Medulla oblongata (tissue), 1 donor: Measurements from ENCODE around the gene OGFOD3.
"Not testable (repeated sequence)": the region's sequence is repeated elsewhere in the genome, so short reads cannot be mapped to it uniquely, and the experiment has no call there.

Source experiments
- DNase-seq: peaks from one replicate; pipeline ENCODE4 v3.0.0-alpha.2; 2015; ENCODE audit errors: extremely low spot score

The OGFOD3 gene, protein sequence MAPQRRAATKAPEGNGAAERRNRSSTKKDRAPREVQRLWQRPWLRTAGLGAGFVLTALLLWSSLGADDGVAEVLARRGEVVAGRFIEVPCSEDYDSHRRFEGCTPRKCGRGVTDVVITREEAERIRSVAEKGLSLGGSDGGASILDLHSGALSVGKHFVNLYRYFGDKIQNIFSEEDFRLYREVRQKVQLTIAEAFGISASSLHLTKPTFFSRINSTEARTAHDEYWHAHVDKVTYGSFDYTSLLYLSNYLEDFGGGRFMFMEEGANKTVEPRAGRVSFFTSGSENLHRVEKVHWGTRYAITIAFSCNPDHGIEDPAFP

DNA sequence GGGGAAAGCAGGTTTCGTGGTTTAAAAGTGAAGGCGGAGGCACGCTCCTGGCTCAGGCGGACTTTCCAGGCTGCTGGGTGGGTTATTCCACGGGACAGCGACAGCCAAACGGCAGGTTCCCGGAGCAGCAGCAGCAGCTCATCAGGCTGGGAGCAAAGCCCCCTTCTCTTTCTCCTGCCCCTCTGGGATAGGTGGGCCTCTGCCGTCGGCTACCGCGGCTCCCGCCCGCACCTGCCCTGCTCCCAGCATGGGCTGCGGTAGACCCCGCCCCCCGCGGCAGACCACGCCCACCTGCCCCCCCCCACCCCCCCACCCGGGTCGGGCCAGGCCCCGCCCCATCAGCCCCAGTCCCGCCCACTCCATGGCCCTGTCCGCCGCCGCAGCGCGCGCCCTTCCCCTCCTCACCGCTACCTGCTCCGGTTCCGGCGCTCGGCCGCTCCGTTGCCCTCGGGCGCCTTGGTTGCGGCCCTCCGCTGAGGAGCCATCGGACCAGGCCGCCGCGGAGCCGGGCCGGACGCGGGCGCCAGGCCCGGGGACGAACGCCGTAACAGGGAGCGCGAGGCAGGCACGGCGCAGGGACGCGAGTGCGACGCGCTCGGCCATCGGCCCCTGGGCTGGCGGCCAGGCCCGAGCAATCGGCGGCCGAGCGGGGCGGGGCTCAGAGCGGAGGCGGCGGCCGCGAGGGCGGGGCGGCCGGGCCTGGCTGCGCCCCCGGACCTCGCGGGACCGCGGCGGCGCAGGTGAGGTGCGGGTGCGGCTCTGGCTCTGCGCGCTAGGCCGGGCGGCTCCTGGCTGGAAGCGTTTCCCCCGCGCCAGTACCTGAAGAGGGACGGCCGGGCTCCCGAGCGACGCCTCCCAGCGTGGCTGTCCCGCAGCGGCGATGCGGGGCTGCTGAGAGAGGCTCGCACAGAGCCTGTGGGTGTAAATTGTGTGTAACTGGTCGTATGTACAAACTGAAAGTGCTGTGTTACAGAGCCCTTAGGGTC lies at the start of gene OGFOD3, which contains the start of gene HEXD:
TSS of gene OGFOD3 (minus strand) at position 586 of the 986 bp plus-strand sequence. CDS start at position 485, 101 bp downstream.
TSS of gene HEXD (plus strand) at position 347 of the 986 bp plus-strand sequence. CDS start 1,453 bp downstream, outside the sequence.
- peak; percentile 83 for DNase-seq

GRCh38 chr17:82465023-82465603 lies 46.7 kb upstream of the OGFOD3 start:
- DNase-seq, result no peak

GRCh38 chr17:82464567-82464929 lies 46.2 kb upstream of the OGFOD3 start:
- DNase-seq, result no peak

- DNase-seq, result no peak
Observed at GRCh38 chr17:82463925-82464566, 45.7 kb upstream of the OGFOD3 start.

GRCh38 chr17:82463391-82463790 lies 45.0 kb upstream of the OGFOD3 start:
- DNase-seq, result no peak

GRCh38 chr17:82461827-82462524 lies 43.6 kb upstream of the OGFOD3 start:
- no peak for DNase-seq

DNA sequence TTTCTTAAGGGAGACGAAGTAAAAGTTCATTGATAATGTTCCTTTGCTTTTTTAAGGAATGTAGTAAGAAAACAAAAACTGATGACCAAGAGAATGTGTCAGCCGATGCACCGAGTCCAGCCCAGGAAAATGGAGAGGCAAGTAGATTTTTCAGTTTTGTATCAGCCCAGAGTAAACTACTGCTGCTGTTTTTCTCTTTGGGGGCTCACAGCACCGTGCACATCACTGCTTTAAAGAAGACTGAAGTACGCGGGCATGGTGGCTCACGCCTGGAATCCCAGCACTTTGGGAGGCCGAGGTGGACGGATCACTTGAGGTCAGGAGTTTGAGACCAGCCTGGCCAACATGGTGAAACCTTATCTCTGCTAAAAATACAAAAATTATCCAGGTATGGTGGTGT lies 41.5 kb upstream of the OGFOD3 start:
- DNase-seq, result not testable (repeated sequence)

GRCh38 chr17:82458885-82459424 lies 40.6 kb upstream of the OGFOD3 start:
- no peak for DNase-seq

GRCh38 chr17:82458179-82458884 lies 39.9 kb upstream of the OGFOD3 start, which contains the start of gene NARF:
NARF (plus strand) TSS chr17:82458741; CDS start chr17:82458804, 63 bp downstream.
- peak; percentile 100 for DNase-seq

DNA sequence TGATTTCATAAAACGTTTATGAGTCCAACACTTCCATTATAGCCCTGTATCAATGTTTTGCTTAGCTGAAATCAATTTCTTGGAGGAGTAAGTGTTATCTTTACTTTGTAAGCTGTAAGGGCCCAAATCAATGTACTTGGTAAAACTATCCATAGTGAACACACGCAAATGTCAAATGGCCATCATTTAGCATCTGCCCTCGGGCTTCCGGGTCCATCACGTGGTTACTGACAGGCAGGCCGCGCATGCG lies 39.5 kb upstream of the OGFOD3 start:
- peak; percentile 95 for DNase-seq

DNA sequence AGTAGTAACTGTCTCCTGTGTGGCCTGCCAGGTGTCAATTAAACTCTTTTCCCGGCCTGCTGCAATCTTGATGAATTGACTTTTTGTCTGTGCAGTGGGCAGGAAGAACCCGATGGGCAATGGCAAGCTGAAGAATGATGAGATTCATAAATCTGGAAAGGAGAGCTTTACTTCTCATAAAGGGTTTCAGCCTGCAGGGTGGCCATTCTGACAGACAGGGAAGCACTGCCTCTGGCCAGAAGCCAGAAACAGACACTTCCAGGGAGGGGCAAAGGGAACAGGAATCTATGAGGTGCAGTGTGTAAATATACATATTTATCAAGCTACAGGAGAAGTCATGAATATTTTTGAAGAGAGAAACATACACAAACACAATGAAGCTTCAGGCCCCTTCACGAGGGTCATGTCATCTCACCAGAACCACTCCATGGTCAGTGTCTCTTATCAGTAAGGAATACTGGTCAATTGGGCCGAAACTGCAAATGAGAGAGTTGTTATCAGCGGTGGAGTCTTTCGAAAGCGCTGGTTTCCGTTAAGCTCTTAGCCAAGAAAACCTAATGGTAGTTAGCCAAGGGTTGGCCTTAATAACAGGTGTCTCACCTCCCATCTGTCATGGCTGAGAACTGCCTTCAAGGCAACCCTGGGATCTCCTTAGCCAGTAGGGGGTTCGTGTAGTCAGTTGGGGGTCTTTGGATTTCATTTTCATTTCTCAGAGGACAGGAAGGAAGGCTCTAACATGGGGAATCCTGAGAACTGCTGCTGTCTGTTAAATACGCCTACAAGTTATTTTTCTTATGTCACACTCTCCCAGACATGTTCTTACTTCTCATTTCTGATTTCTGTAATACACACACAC lies 38.9 kb upstream of the OGFOD3 start:
- DNase-seq, result peak; percentile 40

GRCh38 chr17:82453706-82454105 lies 35.3 kb upstream of the OGFOD3 start:
- DNase-seq, result not testable (repeated sequence)

DNA sequence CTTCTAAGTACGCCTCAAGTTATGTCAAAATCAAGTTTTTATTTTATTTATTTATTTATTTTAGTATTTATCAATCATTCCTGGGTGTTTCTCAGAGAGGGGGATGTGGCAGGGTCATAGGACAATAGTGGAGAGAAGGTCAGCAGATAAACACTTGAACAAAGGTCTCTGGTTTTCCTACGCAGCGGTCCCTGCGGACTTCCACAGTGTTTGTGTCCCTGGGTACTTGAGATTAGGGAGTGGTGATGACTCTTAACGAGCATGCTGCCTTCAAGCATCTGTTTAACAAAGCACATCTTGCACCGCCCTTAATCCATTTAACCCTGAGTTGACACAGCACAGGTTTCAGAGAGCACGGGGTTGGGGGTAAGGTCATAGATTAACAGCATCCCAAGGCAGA lies 34.8 kb upstream of the OGFOD3 start:
- not testable (repeated sequence) for DNase-seq

- no peak for DNase-seq
Observed at GRCh38 chr17:82452162-82452561, 33.8 kb upstream of the OGFOD3 start.

DNA sequence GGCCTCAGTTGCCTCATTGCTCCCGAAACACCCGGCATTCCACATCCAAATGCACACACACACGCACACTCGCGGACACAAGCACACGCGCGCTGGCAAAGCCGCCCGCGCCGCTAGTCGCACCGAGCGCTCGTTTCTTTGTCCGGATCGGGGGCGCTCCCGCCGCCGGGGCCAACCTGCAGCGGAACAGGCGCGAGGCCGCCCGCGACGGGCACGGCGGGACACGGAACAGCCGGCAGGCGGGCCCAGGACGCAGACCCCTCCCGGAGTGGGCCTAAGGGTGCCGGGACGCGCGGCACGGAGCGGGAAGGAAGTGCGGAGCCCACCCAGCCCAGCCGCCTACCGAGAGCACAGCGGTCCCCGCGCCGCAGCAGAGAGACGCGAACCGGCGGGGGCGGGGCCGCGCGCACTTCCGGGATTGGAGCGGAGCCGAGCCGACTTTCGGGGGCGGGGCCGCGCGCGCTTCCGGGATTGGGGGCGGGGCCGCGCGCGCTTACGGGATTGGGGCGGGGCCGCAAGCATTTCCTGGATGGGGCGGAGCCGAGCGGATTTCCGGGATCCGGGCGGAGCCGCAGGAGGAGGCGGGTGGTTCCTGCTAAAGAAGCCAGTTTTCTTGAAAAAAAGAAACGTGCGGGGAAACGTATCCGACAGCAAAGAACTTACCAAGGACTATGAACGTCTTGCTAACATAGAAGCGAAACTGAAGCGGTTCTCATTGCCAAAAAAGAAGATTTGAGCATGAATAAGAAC lies 32.1 kb upstream of the OGFOD3 start, which contains the start of gene CYBC1:
TSS of gene CYBC1 (minus strand) at position 396 of the 750 bp plus-strand sequence. CDS start 1,498 bp downstream, outside the sequence.
- DNase-seq, result peak; percentile 92

DNA sequence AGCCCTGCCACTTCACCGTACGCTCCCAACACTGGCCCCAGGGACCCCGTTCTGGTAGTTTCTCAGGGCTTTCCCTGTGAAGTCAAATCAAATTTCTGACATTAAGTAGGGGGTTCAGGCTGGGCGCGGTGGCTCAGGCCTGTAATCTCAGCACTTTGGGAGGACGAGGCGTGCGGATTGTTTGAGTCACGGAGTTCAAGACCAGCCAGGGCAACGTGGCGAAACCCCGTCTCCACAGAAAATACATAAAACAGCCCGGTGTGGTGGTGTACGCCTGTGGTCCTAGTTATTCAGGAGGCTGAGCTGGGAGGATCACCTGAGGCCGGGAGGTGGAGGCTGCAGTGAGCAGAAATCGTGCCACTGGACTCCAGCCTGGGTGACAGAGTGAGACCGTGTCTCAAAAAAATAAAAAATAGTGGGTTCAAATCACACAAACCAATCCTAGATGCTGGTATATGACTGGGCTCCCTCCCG lies 31.5 kb upstream of the OGFOD3 start:
- no peak for DNase-seq

GRCh38 chr17:82449131-82449882 lies 30.9 kb upstream of the OGFOD3 start:
- peak; percentile 38 for DNase-seq
